Tibial nerve (tissue), 4 donors: Measurements from ENCODE around the gene CABLES1. TPM values are rescaled to one million over a fixed set of nuclear protein-coding genes. Genes with fewer than 3 reads are reported as not detected.
A peak's percentile ranks its signal among the peaks of the same experiment; 100 is the strongest.

Experiments
- DNase-seq, 2 donors: peaks; one replicate each; pipeline ENCODE4 v3.0.0-alpha.2; 2019; ENCODE audit warnings: low spot score in 2 of 2
- H3K27ac ChIP-seq, 4 donors: fragments of 200-600 bp; sonication (generic) in 3 of 4; one replicate each; pipeline ENCODE4 v1.5.1; 2017 to 2019; ENCODE audit warnings: mild to moderate bottlenecking in 1 of 4
- H3K27me3 ChIP-seq, 2 donors: fragments of 200-600 bp; sonication (generic) in 1 of 2; one replicate each; pipeline versions ENCODE4 v1.5.1 to v1.6.0; 2017 to 2019
- H3K36me3 ChIP-seq, 3 donors: fragments of 200-600 bp; sonication (generic); one replicate each; pipeline ENCODE4 v1.5.1; 2018 to 2019
- H3K4me1 ChIP-seq, 4 donors: fragments of 200-600 bp; sonication (generic) in 3 of 4; one replicate each; pipeline ENCODE4 v1.5.1; 2017 to 2019
- H3K4me3 ChIP-seq, 4 donors: fragments of 200-600 bp; sonication (generic) in 3 of 4; one replicate each; pipeline ENCODE4 v1.5.1; 2017 to 2019; ENCODE audit warnings: mild to moderate bottlenecking in 1 of 4, moderate library complexity in 1 of 4
- H3K9me3 ChIP-seq, 4 donors: fragments of 200-600 bp; sonication (generic) in 3 of 4; one replicate each; pipeline ENCODE4 v1.5.1; 2017 to 2019
- CTCF ChIP-seq, 5 experiments: fragments of 200-600 bp in 3 of 5; fragments of 450-650 bp in 2 of 5; sonication (generic) in 3 of 5; IDR thresholded peaks; one replicate each; pipeline ENCODE4 v1.5.1; 2016 to 2019; ENCODE audit warnings: antibody characterized with exemption in 5 of 5, mild to moderate bottlenecking in 3 of 5, moderate library complexity in 2 of 5
- EP300 ChIP-seq, 2 donors: sonication (generic); formaldehyde crosslinking; IDR thresholded peaks; one replicate each; pipeline ENCODE4 v1.6.1; 2017; ENCODE audit warnings: antibody characterized with exemption in 2 of 2, mild to moderate bottlenecking in 1 of 2
- POLR2A ChIP-seq, 2 donors: fragments of 450-650 bp; IDR thresholded peaks; one replicate each; pipeline ENCODE4 v1.6.1; 2017; ENCODE audit warnings: antibody characterized with exemption in 2 of 2, mild to moderate bottlenecking in 2 of 2, moderate library complexity in 2 of 2
- WGBS, 2 donors: methylation state at CpG; one replicate each; pipeline ENCODE4 v1.1.5; 2018; 5-methylcytosine and 5-hydroxymethylcytosine counted together
- total RNA-seq, 4 donors: library from RNA; depleted of rRNA; stranded (reverse); fragments of >200 nt; gene quantifications; one replicate each; pipeline ENCODE4 v1.1.0, GENCODE V29; 2016

CABLES1 gene
- total RNA-seq, 4 donors from 2014 or later = 17.3 to 32.1 (median 21.2) TPM

- Histone ChIP-seq H3K27ac (peak overlapping the region in 3 of 4 donors; percentile 77 to 81 (median 81)), H3K27me3 (no peaks in the 10 kb centered on the region), H3K4me3 (peak overlapping the region in 3 of 4 donors; percentile 30 to 32 (median 31)), H3K36me3 (peaks cover 0 to 23% (median 0%) of the 10 kb centered on the region in 3 donors), H3K9me3 (no peaks in the 10 kb centered on the region), H3K4me1 (peaks cover 0 to 24% (median 15%) of the 10 kb centered on the region in 4 donors)
- 46 to 47% methylated on average over 15 to 17 of the region's 17 CpGs for WGBS, 2 donors
- TF ChIP-seq CTCF (IDR thresholded peaks at IDR 0.05) (peak in 1 of 5 experiments; percentile 14), EP300 (IDR thresholded peaks at IDR 0.05) (no peak)
- DNase-seq = no peak
Measured at GRCh38 chr18:23237524-23238151, 102.4 kb downstream of the CABLES1 start.

- TF ChIP-seq CTCF (IDR thresholded peaks at IDR 0.05) (no peak), EP300 (IDR thresholded peaks at IDR 0.05) (peak in 1 of 2 donors; percentile 14), POLR2A (IDR thresholded peaks at IDR 0.05) (no peak)
- peaks cover 0 to 24% (median 15%) of the 10 kb centered on the region in 4 donors for H3K4me1 ChIP-seq
- H3K27ac ChIP-seq = peak overlapping the region in 3 of 4 donors; percentile 77 to 81 (median 81)
- no peaks in the 10 kb centered on the region for H3K9me3 ChIP-seq
- WGBS, 2 donors = 42 to 49% methylated on average over 7 of the region's 7 CpGs
- no peaks in the 10 kb centered on the region for H3K27me3 ChIP-seq
- H3K4me3 ChIP-seq = peak overlapping the region in 3 of 4 donors; percentile 30 to 32 (median 31)
- peak in 1 of 2 donors; percentile 57 for DNase-seq
- H3K36me3 ChIP-seq = peaks cover 0 to 23% (median 0%) of the 10 kb centered on the region in 3 donors
Measured at GRCh38 chr18:23238152-23238531, 102.9 kb downstream of the CABLES1 start.

GRCh38 chr18:23238651-23239349 is 103.5 kb downstream of the CABLES1 start:
- Histone ChIP-seq H3K9me3 (no peaks in the 10 kb centered on the region), H3K4me1 (peaks cover 0 to 24% (median 15%) of the 10 kb centered on the region in 4 donors), H3K27me3 (no peaks in the 10 kb centered on the region), H3K27ac (peak overlapping the region in 3 of 4 donors; percentile 77 to 81 (median 81)), H3K36me3 (peaks cover 0 to 23% (median 0%) of the 10 kb centered on the region in 3 donors), H3K4me3 (no peak overlapping the region)
- DNase-seq = no peak
- TF ChIP-seq CTCF (IDR thresholded peaks at IDR 0.05) (no peak), EP300 (IDR thresholded peaks at IDR 0.05) (no peak), POLR2A (IDR thresholded peaks at IDR 0.05) (no peak)
- 79 to 81% methylated on average over 12 of the region's 12 CpGs for WGBS, 2 donors

- TF ChIP-seq EP300 (IDR thresholded peaks at IDR 0.05) = no peak
- no peak for TF ChIP-seq POLR2A (IDR thresholded peaks at IDR 0.05)
- no peak for TF ChIP-seq CTCF (IDR thresholded peaks at IDR 0.05)
- H3K4me1 ChIP-seq = peaks cover 0 to 24% (median 15%) of the 10 kb centered on the region in 4 donors
- peaks cover 0 to 24% (median 0%) of the 10 kb centered on the region in 3 donors for H3K36me3 ChIP-seq
- WGBS, 2 donors = 92 to 93% methylated on average over 7 of the region's 7 CpGs
- no peaks in the 10 kb centered on the region for H3K9me3 ChIP-seq
- H3K27ac ChIP-seq = peak overlapping the region in 1 of 4 donors; percentile 81
- H3K4me3 ChIP-seq = no peak overlapping the region
- H3K27me3 ChIP-seq = no peaks in the 10 kb centered on the region
- no peak for DNase-seq
Measured at GRCh38 chr18:23239350-23239692, 104.0 kb downstream of the CABLES1 start.
